GM23338 (cell line): ENCODE results near the gene RASGRP3. TPM values are rescaled to one million over a fixed set of nuclear protein-coding genes. Genes with fewer than 3 reads are reported as not detected.

Experiments used
- ATAC-seq: fragments of 200-7000 bp; cut with Tn5 transposase; 3 replicates; pipeline ENCODE4 v1.9.1; 2020
- DNase-seq: peaks from one replicate; pipeline ENCODE4 v3.0.0-alpha.2; 2015; ENCODE audit warnings: low spot score
- H2AFZ ChIP-seq: fragments of 200-600 bp; sonication (generic); 2 replicates; pipeline ENCODE4 v1.8.0; 2016; ENCODE audit warnings: antibody characterized with exemption, mild to moderate bottlenecking, moderate library complexity
- H3F3A ChIP-seq: fragments of 200-600 bp; sonication (generic); replicated peaks from 2 replicates; pipeline ENCODE4 v1.8.0; 2017; ENCODE audit warnings: antibody characterized with exemption, mixed run types, low read depth
- H3K27ac ChIP-seq: fragments of 200-600 bp; sonication (generic); 2 replicates; pipeline ENCODE4 v1.6.1; 2016; ENCODE audit warnings: low read depth
- H3K27me3 ChIP-seq: fragments of 200-600 bp; sonication (generic); 2 replicates; pipeline ENCODE4 v1.8.0; 2016; ENCODE audit warnings: mild to moderate bottlenecking, mixed run types, moderate library complexity; ENCODE audit not compliant: insufficient read depth
- H3K36me3 ChIP-seq: fragments of 200-600 bp; sonication (generic); 2 replicates; pipeline ENCODE4 v1.8.0; 2016; ENCODE audit warnings: mild to moderate bottlenecking; ENCODE audit not compliant: insufficient read depth
- H3K4me1 ChIP-seq: fragments of 200-600 bp; sonication (generic); 2 replicates; pipeline ENCODE4 v1.8.0; 2016; ENCODE audit warnings: mild to moderate bottlenecking, moderate library complexity; ENCODE audit not compliant: insufficient read depth
- H3K4me2 ChIP-seq: fragments of 200-600 bp; sonication (generic); 2 replicates; pipeline ENCODE4 v1.7.1; 2017; ENCODE audit warnings: mixed run types
- H3K4me3 ChIP-seq: fragments of 200-600 bp; sonication (generic); 2 replicates; pipeline ENCODE4 v1.6.1; 2016; ENCODE audit warnings: mixed run types
- H3K79me2 ChIP-seq: fragments of 200-600 bp; sonication (generic); replicated peaks from 2 replicates; pipeline ENCODE4 v1.8.0; 2017; ENCODE audit warnings: mild to moderate bottlenecking; ENCODE audit not compliant: insufficient read depth
- H3K9me2 ChIP-seq: fragments of 200-600 bp; sonication (generic); 2 replicates; pipeline ENCODE4 v1.8.0; 2017; ENCODE audit not compliant: insufficient read depth
- H4K20me1 ChIP-seq: fragments of 200-600 bp; sonication (generic); replicated peaks from 2 replicates; pipeline ENCODE4 v1.8.0; 2017; ENCODE audit warnings: mild to moderate bottlenecking; ENCODE audit not compliant: insufficient read depth
- H3K27ac Mint-ChIP-seq: 2 replicates; pipeline ENCODE4 v1.8.0; 2020; ENCODE audit warnings: inconsistent platforms, mild to moderate bottlenecking, moderate library complexity, mixed read lengths
- H3K27me3 Mint-ChIP-seq: 3 replicates; pipeline ENCODE4 v1.8.0; 2022; ENCODE audit warnings: low read depth, mild to moderate bottlenecking, moderate library complexity, mixed read lengths, inconsistent platforms; ENCODE audit not compliant: insufficient read depth, poor library complexity
- H3K36me3 Mint-ChIP-seq: 3 replicates; pipeline ENCODE4 v1.8.0; 2021; ENCODE audit warnings: low read depth, mild to moderate bottlenecking, inconsistent platforms, moderate library complexity, mixed read lengths
- H3K4me1 Mint-ChIP-seq: 3 replicates; pipeline ENCODE4 v1.8.0; 2020; ENCODE audit warnings: mild to moderate bottlenecking, inconsistent platforms, mixed read lengths
- H3K4me3 Mint-ChIP-seq: 3 replicates; pipeline ENCODE4 v1.8.0; 2021; ENCODE audit warnings: moderate library complexity, mild to moderate bottlenecking, inconsistent platforms, mixed read lengths
- H3K9me3 Mint-ChIP-seq: 3 replicates; pipeline ENCODE4 v1.8.0; 2020; ENCODE audit warnings: moderate library complexity, mild to moderate bottlenecking, inconsistent platforms, mixed read lengths
- CREB1 ChIP-seq: fragments of 250-450 bp; sonication (Bioruptor Pico); IDR thresholded peaks from 2 replicates; pipeline ENCODE4 v1.5.0; 2020; ENCODE audit warnings: low read depth, mild to moderate bottlenecking, moderate library complexity
- EZH2 ChIP-seq: fragments of 200-600 bp; sonication (generic); IDR thresholded peaks from one replicate; pipeline ENCODE4 v1.8.0; 2017; ENCODE audit warnings: antibody characterized with exemption, mild to moderate bottlenecking, low read depth; ENCODE audit not compliant: unreplicated experiment
- JUNB ChIP-seq: IDR thresholded peaks from one replicate; pipeline ENCODE4 v1.6.1; 2016; ENCODE audit warnings: antibody characterized with exemption; ENCODE audit not compliant: unreplicated experiment
- NANOG ChIP-seq: IDR thresholded peaks from 2 replicates; pipeline ENCODE4 v1.6.1; 2016; ENCODE audit warnings: antibody characterized with exemption, borderline replicate concordance
- STAT1 ChIP-seq: IDR thresholded peaks from one replicate; pipeline ENCODE4 v1.6.1; 2016; ENCODE audit warnings: antibody characterized with exemption; ENCODE audit not compliant: unreplicated experiment
- ZNF114 ChIP-seq: fragments of 250-450 bp; sonication (Bioruptor Pico); IDR thresholded peaks from 2 replicates; pipeline ENCODE4 v1.5.0; 2020; ENCODE audit warnings: mild to moderate bottlenecking, moderate library complexity
- ZNF331 ChIP-seq: fragments of 250-450 bp; sonication (Bioruptor Pico); IDR thresholded peaks from 2 replicates; pipeline ENCODE4 v1.5.0; 2020; ENCODE audit warnings: low read depth, mild to moderate bottlenecking, moderate library complexity
- polyA plus RNA-seq: library from polyadenylated mRNA; unstranded; fragments of >200 nt; fragmentation: Nextera tagmentation; extraction: Ambion mirVana; gene quantifications from 2 replicates; pipeline ENCODE4 v1.2.1, GENCODE V29; 2016
- total RNA-seq: library from RNA; depleted of rRNA; stranded (reverse); fragments of >200 nt; shearing (Covaris generic); gene quantifications from 2 replicates; pipeline ENCODE4 v1.2.3, GENCODE V29; 2014
- TF ChIP-seq, protein P1 (sequence below): fragments of 250-450 bp; sonication (Bioruptor Pico); IDR thresholded peaks from 2 replicates; pipeline ENCODE4 v1.5.0; 2020; ENCODE audit warnings: mild to moderate bottlenecking, moderate library complexity
- TF ChIP-seq, protein P2 (sequence below): IDR thresholded peaks from one replicate; pipeline ENCODE4 v1.6.1; 2018; ENCODE audit warnings: antibody characterized with exemption; ENCODE audit not compliant: unreplicated experiment

The RASGRP3 gene
- total and polyA plus RNA-seq, 2 experiments from 2014 or later, result 0.19 to 0.69 TPM

DNA sequence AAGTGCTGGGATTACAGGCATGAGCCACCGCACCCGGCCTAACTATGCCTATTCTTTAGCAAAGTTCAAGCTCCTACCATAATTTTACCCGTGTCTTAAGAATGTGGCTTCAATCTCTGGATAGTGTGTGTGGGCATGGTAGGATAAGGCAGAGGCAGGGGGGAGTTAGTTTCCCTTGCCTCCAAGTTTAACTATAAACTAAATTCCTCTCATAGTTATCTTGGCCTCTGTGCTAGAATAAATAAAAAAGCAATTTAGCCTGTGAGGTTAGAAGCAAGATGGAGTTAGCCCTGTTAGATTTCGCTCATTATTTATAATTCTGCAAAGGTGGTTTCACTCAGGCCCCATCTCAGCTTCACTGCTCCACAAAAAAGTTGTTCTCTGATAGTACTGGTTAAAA lies 129.7 kb downstream of the RASGRP3 start:
- H3K9me3 Mint-ChIP-seq, result peaks cover 29% of the 10 kb centered on the region
- no peak overlapping the region for H3K4me2 ChIP-seq
- no peaks in the 10 kb centered on the region for H3K27me3 ChIP-seq
- peak overlapping the region; percentile 96 for H3K27ac ChIP-seq
- DNase-seq (no peak), ATAC-seq (no peak)
- peaks cover 6% of the 10 kb centered on the region; the same call in 1 of the 2 replicates for H3K9me2 ChIP-seq
- no peak overlapping the region for H3K4me3 Mint-ChIP-seq
- no peak overlapping the region for H2AFZ ChIP-seq
- peaks cover 58% of the 10 kb centered on the region for H3K4me1 ChIP-seq
- H3K36me3 ChIP-seq, result no peaks in the 10 kb centered on the region; the same call in 1 of the 2 replicates
- no peak for TF ChIP-seq NANOG
- TF ChIP-seq STAT1, result no peak
- no peak for TF ChIP-seq JUNB
- no peak for TF ChIP-seq ZNF331 (CRISPR knock-in tag)
- TF ChIP-seq, protein P1, sequence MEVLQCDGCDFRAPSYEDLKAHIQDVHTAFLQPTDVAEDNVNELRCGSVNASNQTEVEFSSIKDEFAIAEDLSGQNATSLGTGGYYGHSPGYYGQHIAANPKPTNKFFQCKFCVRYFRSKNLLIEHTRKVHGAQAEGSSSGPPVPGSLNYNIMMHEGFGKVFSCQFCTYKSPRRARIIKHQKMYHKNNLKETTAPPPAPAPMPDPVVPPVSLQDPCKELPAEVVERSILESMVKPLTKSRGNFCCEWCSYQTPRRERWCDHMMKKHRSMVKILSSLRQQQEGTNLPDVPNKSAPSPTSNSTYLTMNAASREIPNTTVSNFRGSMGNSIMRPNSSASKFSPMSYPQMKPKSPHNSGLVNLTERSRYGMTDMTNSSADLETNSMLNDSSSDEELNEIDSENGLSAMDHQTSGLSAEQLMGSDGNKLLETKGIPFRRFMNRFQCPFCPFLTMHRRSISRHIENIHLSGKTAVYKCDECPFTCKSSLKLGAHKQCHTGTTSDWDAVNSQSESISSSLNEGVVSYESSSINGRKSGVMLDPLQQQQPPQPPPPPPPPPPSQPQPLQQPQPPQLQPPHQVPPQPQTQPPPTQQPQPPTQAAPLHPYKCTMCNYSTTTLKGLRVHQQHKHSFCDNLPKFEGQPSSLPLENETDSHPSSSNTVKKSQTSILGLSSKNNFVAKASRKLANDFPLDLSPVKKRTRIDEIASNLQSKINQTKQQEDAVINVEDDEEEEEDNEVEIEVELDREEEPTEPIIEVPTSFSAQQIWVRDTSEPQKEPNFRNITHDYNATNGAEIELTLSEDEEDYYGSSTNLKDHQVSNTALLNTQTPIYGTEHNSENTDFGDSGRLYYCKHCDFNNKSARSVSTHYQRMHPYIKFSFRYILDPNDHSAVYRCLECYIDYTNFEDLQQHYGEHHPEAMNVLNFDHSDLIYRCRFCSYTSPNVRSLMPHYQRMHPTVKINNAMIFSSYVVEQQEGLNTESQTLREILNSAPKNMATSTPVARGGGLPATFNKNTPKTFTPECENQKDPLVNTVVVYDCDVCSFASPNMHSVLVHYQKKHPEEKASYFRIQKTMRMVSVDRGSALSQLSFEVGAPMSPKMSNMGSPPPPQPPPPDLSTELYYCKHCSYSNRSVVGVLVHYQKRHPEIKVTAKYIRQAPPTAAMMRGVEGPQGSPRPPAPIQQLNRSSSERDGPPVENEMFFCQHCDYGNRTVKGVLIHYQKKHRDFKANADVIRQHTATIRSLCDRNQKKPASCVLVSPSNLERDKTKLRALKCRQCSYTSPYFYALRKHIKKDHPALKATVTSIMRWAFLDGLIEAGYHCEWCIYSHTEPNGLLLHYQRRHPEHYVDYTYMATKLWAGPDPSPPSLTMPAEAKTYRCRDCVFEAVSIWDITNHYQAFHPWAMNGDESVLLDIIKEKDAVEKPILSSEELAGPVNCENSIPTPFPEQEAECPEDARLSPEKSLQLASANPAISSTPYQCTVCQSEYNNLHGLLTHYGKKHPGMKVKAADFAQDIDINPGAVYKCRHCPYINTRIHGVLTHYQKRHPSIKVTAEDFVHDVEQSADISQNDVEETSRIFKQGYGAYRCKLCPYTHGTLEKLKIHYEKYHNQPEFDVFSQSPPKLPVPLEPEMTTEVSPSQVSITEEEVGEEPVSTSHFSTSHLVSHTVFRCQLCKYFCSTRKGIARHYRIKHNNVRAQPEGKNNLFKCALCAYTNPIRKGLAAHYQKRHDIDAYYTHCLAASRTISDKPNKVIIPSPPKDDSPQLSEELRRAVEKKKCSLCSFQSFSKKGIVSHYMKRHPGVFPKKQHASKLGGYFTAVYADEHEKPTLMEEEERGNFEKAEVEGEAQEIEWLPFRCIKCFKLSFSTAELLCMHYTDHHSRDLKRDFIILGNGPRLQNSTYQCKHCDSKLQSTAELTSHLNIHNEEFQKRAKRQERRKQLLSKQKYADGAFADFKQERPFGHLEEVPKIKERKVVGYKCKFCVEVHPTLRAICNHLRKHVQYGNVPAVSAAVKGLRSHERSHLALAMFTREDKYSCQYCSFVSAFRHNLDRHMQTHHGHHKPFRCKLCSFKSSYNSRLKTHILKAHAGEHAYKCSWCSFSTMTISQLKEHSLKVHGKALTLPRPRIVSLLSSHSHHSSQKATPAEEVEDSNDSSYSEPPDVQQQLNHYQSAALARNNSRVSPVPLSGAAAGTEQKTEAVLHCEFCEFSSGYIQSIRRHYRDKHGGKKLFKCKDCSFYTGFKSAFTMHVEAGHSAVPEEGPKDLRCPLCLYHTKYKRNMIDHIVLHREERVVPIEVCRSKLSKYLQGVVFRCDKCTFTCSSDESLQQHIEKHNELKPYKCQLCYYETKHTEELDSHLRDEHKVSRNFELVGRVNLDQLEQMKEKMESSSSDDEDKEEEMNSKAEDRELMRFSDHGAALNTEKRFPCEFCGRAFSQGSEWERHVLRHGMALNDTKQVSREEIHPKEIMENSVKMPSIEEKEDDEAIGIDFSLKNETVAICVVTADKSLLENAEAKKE (CRISPR knock-in tag), result no peak
- TF ChIP-seq CREB1 (CRISPR knock-in tag), result no peak
- TF ChIP-seq ZNF114 (CRISPR knock-in tag), result no peak
- TF ChIP-seq, protein P2, sequence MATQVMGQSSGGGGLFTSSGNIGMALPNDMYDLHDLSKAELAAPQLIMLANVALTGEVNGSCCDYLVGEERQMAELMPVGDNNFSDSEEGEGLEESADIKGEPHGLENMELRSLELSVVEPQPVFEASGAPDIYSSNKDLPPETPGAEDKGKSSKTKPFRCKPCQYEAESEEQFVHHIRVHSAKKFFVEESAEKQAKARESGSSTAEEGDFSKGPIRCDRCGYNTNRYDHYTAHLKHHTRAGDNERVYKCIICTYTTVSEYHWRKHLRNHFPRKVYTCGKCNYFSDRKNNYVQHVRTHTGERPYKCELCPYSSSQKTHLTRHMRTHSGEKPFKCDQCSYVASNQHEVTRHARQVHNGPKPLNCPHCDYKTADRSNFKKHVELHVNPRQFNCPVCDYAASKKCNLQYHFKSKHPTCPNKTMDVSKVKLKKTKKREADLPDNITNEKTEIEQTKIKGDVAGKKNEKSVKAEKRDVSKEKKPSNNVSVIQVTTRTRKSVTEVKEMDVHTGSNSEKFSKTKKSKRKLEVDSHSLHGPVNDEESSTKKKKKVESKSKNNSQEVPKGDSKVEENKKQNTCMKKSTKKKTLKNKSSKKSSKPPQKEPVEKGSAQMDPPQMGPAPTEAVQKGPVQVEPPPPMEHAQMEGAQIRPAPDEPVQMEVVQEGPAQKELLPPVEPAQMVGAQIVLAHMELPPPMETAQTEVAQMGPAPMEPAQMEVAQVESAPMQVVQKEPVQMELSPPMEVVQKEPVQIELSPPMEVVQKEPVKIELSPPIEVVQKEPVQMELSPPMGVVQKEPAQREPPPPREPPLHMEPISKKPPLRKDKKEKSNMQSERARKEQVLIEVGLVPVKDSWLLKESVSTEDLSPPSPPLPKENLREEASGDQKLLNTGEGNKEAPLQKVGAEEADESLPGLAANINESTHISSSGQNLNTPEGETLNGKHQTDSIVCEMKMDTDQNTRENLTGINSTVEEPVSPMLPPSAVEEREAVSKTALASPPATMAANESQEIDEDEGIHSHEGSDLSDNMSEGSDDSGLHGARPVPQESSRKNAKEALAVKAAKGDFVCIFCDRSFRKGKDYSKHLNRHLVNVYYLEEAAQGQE, result no peak
- TF ChIP-seq EZH2, result no peak
- H3K4me3 ChIP-seq, result no peak overlapping the region
- no peak overlapping the region for H3K27ac Mint-ChIP-seq
- H3K36me3 Mint-ChIP-seq, result peaks cover 42% of the 10 kb centered on the region
- H4K20me1 ChIP-seq, result no peaks in the 10 kb centered on the region
- H3F3A ChIP-seq, result no peaks in the 10 kb centered on the region; the same call in 1 of the 2 replicates
- peaks cover 5% of the 10 kb centered on the region for H3K27me3 Mint-ChIP-seq
- peaks cover 61% of the 10 kb centered on the region for H3K4me1 Mint-ChIP-seq
- peaks cover 47% of the 10 kb centered on the region for H3K79me2 ChIP-seq
